Central memory CD8-positive, alpha-beta T cell (primary cell): Measurements from ENCODE around the gene ENOX1.

Experiments used
- ATAC-seq: fragments of 150-1000 bp; cut with Tn5 transposase; replicated peaks from 2 replicates; pipeline ENCODE4 v1.10.0; 2022; ENCODE audit warnings: mild to moderate bottlenecking, moderate FRiP score, moderate number of reproducible peaks; ENCODE audit not compliant: poor library complexity, severe bottlenecking; ENCODE audit errors: extremely low read depth
- DNase-seq, 2 donors: peaks; one replicate each; pipeline ENCODE4 v3.0.0; 2021; ENCODE audit warnings: low spot score in 2 of 2
- H3K27ac Mint-ChIP-seq: one replicate; pipeline ENCODE4 v1.8.0; 2022; ENCODE audit warnings: low read depth, mild to moderate bottlenecking, moderate library complexity, mixed read lengths
- H3K27me3 Mint-ChIP-seq: one replicate; pipeline ENCODE4 v1.8.0; 2022; ENCODE audit warnings: mixed read lengths
- H3K36me3 Mint-ChIP-seq: one replicate; pipeline ENCODE4 v1.8.0; 2022; ENCODE audit warnings: mild to moderate bottlenecking, moderate library complexity, mixed read lengths; ENCODE audit not compliant: insufficient read depth
- H3K4me1 Mint-ChIP-seq: one replicate; pipeline ENCODE4 v1.8.0; 2022; ENCODE audit warnings: mixed read lengths
- H3K4me3 Mint-ChIP-seq: one replicate; pipeline ENCODE4 v1.8.0; 2022; ENCODE audit warnings: mild to moderate bottlenecking, moderate library complexity, mixed read lengths
- H3K9me3 Mint-ChIP-seq: one replicate; pipeline ENCODE4 v1.8.0; 2022; ENCODE audit warnings: mixed read lengths

The ENOX1 gene

DNA sequence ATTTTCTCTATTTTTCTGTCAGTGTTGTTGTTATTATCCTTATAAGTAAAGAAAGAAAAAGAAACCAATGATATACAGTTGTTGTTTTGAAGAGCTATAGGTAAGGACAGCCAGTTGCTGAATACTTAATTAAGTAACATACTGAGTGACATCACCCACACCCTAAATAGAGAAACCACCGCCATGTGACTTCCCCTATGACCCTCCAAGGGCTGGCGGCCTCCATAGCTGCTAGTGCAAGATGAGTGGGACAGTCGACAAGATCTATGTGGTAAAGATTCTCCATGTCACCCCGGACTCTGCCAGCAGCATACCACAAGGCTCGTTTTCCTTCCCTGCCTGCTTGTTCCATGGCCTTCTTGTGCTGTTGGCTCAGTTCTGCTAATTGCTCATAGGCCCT, 542.3 kb downstream of the ENOX1 start:
- Mint-ChIP-seq H3K36me3 (no peaks in the 10 kb centered on the region), H3K27me3 (peaks cover 32% of the 10 kb centered on the region), H3K4me3 (no peak overlapping the region), H3K9me3 (no peaks in the 10 kb centered on the region), H3K4me1 (peaks cover 6% of the 10 kb centered on the region), H3K27ac (no peak overlapping the region)
- ATAC-seq (no peak), DNase-seq (no peak)

GRCh38 chr13:43243711-43244110, 543.1 kb downstream of the ENOX1 start:
- no peak for ATAC-seq
- Mint-ChIP-seq H3K4me3 (no peak overlapping the region), H3K27me3 (peaks cover 32% of the 10 kb centered on the region)

DNA sequence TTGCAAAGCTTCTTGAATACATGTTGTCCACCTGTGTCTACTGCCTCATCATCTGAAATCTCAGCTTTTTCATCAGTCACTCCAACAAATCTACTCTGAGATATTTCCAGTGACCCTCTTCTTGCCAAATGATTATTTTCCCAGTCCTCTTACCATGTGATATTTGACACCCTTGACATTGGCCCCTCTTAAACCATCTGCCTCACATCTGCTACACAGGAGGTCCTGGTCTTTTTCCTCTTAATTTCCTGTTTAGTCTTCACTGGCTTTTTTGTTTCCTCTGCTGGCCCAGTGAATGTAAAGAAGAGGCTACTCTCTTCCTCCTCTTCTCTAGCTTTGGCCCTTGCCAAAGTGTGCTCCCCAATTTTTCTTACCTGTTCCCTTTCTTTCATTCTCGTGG, 544.7 kb downstream of the ENOX1 start:
- no peak overlapping the region for H3K4me3 Mint-ChIP-seq

More at GRCh38 chr13:43243711-43244110, 543.1 kb downstream of the ENOX1 start:
- Mint-ChIP-seq H3K4me1 (peaks cover 6% of the 10 kb centered on the region), H3K9me3 (no peaks in the 10 kb centered on the region), H3K36me3 (no peaks in the 10 kb centered on the region), H3K27ac (no peak overlapping the region)
- DNase-seq: no peak

DNA sequence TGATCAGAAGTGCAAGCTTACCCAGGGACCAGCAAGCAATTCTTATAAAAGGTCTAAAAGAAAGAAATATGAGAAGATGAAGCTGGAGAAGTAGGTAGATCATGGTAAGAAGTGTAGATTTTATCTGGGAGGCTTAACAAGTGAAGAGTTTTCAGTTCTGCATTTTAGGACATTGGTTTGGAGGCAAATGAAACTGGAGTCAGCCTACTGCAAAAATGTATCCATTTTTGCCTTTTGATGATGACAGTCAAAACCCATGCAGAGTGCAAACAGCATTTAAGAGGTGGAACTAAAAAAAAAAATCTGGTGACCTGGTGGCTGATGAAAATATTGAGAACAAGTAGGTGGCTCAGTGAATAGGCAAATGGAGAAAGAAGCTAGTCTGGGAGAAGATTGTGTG, 546.5 kb downstream of the ENOX1 start:
- H3K4me1 Mint-ChIP-seq: no peaks in the 10 kb centered on the region
- H3K9me3 Mint-ChIP-seq: no peaks in the 10 kb centered on the region
- H3K27me3 Mint-ChIP-seq: peaks cover 20% of the 10 kb centered on the region
- DNase-seq (no peak), ATAC-seq (no peak)
- H3K4me3 Mint-ChIP-seq: no peak overlapping the region
- H3K27ac Mint-ChIP-seq: no peak overlapping the region
- H3K36me3 Mint-ChIP-seq: no peaks in the 10 kb centered on the region

More for the DNA sequence above, 544.7 kb downstream of the ENOX1 start:
- peaks cover 32% of the 10 kb centered on the region for H3K27me3 Mint-ChIP-seq
- ATAC-seq: no peak
- peaks cover 6% of the 10 kb centered on the region for H3K4me1 Mint-ChIP-seq
- H3K9me3 Mint-ChIP-seq: no peaks in the 10 kb centered on the region
- DNase-seq: no peak
- H3K27ac Mint-ChIP-seq: no peak overlapping the region
- H3K36me3 Mint-ChIP-seq: no peaks in the 10 kb centered on the region

- Mint-ChIP-seq H3K9me3 (no peaks in the 10 kb centered on the region), H3K27ac (no peak overlapping the region), H3K27me3 (peaks cover 20% of the 10 kb centered on the region), H3K4me3 (no peak overlapping the region), H3K4me1 (no peaks in the 10 kb centered on the region), H3K36me3 (no peaks in the 10 kb centered on the region)
- no peak for ATAC-seq
- DNase-seq: no peak
These were observed 547.4 kb downstream of the ENOX1 start for GRCh38 chr13:43239275-43239840.

DNA sequence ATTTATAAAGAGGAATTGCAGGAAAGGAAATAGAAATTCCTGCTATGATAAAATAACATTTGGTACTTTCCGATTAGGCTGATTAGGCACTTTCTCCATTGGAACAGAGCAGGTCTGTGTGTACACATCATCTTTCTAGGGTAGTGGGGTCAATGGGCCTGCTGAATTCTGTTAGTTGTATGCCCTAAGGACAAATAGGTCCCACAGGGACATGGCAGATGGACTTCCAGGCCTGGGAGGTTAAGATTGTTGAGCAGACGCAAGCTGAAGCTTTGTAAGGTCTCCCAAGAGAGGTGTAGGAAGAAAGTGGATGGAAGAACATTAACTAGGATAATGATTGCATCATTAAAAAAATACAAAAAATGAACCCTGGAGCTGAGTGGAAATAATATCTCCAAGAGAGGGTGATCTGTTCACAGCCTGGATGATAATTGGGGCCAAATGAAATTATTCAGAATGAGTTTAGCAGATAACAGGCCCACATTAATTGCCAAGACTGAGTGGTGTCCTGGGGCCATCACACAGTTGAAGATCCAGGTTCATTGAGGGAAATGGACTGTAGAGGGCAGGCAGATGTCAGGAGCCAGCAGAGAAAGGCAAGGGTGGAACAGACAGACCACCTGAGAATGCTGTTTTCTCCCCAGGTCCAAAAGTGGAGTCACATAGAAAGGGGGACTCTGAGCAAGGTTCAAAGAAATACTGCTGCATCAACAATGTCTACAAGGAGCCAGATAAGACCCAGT, 548.3 kb downstream of the ENOX1 start:
- Mint-ChIP-seq H3K27me3 (peaks cover 14% of the 10 kb centered on the region), H3K4me3 (no peak overlapping the region), H3K9me3 (no peaks in the 10 kb centered on the region), H3K4me1 (no peaks in the 10 kb centered on the region), H3K36me3 (no peaks in the 10 kb centered on the region), H3K27ac (no peak overlapping the region)
- no peak for ATAC-seq
- no peak for DNase-seq

DNA sequence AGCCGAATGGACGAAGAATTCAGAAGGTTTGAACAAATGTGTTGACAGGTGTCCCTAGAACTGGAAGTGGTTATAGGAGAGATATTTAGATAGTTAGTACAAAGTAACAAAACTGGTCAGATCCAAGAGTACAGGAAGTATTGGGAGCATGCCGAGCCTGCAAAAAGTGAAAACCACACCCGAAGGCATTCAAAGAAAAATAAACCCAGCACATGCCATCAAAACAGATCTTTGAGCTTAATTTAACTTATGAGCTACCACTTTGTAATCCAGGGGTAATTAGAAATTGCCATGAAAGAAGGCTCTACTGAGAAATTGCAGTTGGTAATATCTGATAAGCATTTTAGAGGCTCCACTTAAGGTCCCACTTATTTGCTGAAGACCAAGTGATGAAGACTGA, 549.2 kb downstream of the ENOX1 start:
- DNase-seq: no peak
- Mint-ChIP-seq H3K4me1 (no peaks in the 10 kb centered on the region), H3K27ac (no peak overlapping the region), H3K27me3 (peaks cover 5% of the 10 kb centered on the region), H3K9me3 (no peaks in the 10 kb centered on the region), H3K4me3 (no peak overlapping the region), H3K36me3 (no peaks in the 10 kb centered on the region)
- no peak for ATAC-seq

- DNase-seq (no peak), ATAC-seq (no peak)
- no peaks in the 10 kb centered on the region for H3K36me3 Mint-ChIP-seq
- H3K27ac Mint-ChIP-seq: no peak overlapping the region
- no peak overlapping the region for H3K4me3 Mint-ChIP-seq
- no peaks in the 10 kb centered on the region for H3K9me3 Mint-ChIP-seq
- peaks cover 19% of the 10 kb centered on the region for H3K27me3 Mint-ChIP-seq
- H3K4me1 Mint-ChIP-seq: no peaks in the 10 kb centered on the region
These were observed 551.7 kb downstream of the ENOX1 start for GRCh38 chr13:43235028-43235427.

DNA sequence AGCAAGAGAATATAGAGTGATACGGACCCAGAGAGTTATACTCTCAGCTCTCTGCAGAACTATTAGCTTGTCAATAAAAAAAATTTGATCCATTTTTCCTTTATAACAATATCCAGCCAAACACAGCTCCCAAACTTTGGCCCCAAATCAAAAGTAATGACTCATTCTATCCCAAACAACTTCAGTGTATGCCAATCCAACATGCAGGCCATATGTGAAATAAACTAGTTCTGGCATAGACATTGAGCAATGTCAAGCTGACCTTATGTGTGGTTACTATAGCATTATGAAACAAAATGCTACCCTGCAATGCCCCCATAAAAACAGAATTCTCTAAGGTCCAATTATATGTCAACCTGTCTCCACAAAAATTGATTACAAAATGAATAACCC, 553.9 kb downstream of the ENOX1 start:
- Mint-ChIP-seq H3K4me3 (no peak overlapping the region), H3K36me3 (no peaks in the 10 kb centered on the region), H3K4me1 (no peaks in the 10 kb centered on the region), H3K27ac (no peak overlapping the region), H3K9me3 (no peaks in the 10 kb centered on the region), H3K27me3 (peaks cover 30% of the 10 kb centered on the region)
- no peak for ATAC-seq
- no peak for DNase-seq

- no peaks in the 10 kb centered on the region for H3K36me3 Mint-ChIP-seq
- no peak overlapping the region for H3K4me3 Mint-ChIP-seq
- ATAC-seq (no peak), DNase-seq (no peak)
- H3K9me3 Mint-ChIP-seq: no peaks in the 10 kb centered on the region
- H3K27ac Mint-ChIP-seq: no peak overlapping the region
- peaks cover 30% of the 10 kb centered on the region for H3K27me3 Mint-ChIP-seq
- no peaks in the 10 kb centered on the region for H3K4me1 Mint-ChIP-seq
These were observed 554.5 kb downstream of the ENOX1 start for GRCh38 chr13:43232144-43232872.

DNA sequence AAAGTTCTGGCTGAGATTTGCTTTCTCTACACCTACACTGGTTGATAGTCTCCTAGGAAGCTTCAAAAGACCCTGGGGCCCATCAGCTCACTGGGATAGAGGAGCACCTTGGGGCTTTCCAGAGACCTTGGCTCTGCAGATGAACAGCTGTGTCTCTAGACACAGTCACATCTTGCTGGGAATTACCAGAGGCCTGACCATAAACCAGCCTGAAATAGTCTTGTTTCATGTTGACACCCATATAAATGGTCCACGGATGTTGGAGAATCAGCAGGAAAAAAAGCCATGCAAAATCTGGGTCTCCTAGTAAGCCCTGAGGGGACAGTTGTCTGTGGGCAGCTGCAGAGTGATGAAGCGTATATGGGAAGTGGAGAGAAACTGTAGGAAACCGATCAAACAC, 555.8 kb downstream of the ENOX1 start:
- no peak for DNase-seq
- Mint-ChIP-seq H3K4me3 (no peak overlapping the region), H3K36me3 (no peaks in the 10 kb centered on the region), H3K27ac (no peak overlapping the region), H3K4me1 (no peaks in the 10 kb centered on the region), H3K9me3 (no peaks in the 10 kb centered on the region), H3K27me3 (peaks cover 40% of the 10 kb centered on the region)
- no peak for ATAC-seq

DNA sequence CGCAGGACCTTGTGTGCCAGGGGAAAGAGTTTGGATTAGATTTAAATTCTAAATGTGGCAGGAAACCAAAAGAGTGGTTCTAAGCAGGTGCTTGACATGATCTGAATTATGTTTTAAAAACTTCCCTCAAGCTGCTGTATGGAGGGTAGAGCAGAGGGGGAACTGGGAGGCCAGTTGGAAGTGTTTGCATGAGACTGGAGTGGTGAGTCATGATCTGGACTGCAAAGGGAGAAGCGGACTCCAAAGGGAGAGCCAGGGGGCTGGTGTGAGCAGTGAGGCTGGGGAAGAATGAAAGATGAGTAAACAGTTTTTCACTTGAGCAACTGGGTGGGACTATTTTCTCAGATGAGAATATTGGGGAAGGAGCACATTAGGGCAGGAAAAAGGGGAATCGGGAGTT, 557.3 kb downstream of the ENOX1 start:
- Mint-ChIP-seq H3K36me3 (no peaks in the 10 kb centered on the region), H3K27ac (no peak overlapping the region), H3K27me3 (peaks cover 40% of the 10 kb centered on the region), H3K9me3 (no peaks in the 10 kb centered on the region), H3K4me3 (no peak overlapping the region), H3K4me1 (no peaks in the 10 kb centered on the region)
- ATAC-seq: no peak
- no peak for DNase-seq

DNA sequence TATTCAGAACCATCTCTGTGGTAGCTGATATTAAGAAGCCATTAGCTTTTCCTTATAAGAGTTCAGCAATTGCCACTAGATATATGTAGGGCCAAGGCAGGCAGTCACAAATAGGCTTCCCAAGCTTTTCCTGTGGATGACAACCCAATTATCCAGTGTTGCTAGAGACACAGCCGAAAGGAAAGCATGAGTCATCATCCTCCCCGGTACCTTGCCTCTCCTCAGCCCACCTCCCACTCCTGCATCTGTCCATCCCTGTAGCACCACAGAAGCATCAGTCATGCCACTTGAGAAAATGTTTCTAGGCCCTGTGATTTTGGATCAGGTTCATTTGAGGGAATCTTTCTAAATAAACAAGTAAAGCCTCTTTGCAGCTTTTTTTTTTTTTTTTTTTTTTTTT, 559.1 kb downstream of the ENOX1 start:
- no peak for DNase-seq
- Mint-ChIP-seq H3K9me3 (no peaks in the 10 kb centered on the region), H3K4me3 (no peak overlapping the region), H3K27ac (no peak overlapping the region), H3K4me1 (no peaks in the 10 kb centered on the region), H3K27me3 (peaks cover 49% of the 10 kb centered on the region), H3K36me3 (no peaks in the 10 kb centered on the region)
- no peak for ATAC-seq
